Fibroblast of skin of left quadriceps (primary cell): ENCODE measurements around the gene SRGAP2.
"Not testable (repeated sequence)": the region's sequence is repeated elsewhere in the genome, so short reads cannot be mapped to it uniquely, and the experiment has no call there.

Source experiments
- DNase-seq, 2 experiments: peaks; one replicate each; pipeline ENCODE4 v3.0.0-alpha.2; 2013; ENCODE audit warnings: low read depth in 2 of 2

Gene SRGAP2

GRCh38 chr1:206250953-206251681 is 47.8 kb downstream of the SRGAP2 start:
- DNase-seq, result not testable (repeated sequence)

GRCh38 chr1:206252680-206253335 is 49.5 kb downstream of the SRGAP2 start:
- peak; percentile 34 to 46 for DNase-seq
